ENCODE data around the gene TRIM28.
"Not testable (repeated sequence)": the region's sequence is repeated elsewhere in the genome, so short reads cannot be mapped to it uniquely, and the experiment has no call there.

Gene TRIM28

GRCh38 chr19:58543826-58544590, at the start of gene TRIM28:
Gene TRIM28 (plus strand): TSS chr19:58544064. CDS start chr19:58544758, 694 bp downstream.
- DNase-seq (ENCODE audit: low read depth, low spot score): peak; percentile 97

DNA sequence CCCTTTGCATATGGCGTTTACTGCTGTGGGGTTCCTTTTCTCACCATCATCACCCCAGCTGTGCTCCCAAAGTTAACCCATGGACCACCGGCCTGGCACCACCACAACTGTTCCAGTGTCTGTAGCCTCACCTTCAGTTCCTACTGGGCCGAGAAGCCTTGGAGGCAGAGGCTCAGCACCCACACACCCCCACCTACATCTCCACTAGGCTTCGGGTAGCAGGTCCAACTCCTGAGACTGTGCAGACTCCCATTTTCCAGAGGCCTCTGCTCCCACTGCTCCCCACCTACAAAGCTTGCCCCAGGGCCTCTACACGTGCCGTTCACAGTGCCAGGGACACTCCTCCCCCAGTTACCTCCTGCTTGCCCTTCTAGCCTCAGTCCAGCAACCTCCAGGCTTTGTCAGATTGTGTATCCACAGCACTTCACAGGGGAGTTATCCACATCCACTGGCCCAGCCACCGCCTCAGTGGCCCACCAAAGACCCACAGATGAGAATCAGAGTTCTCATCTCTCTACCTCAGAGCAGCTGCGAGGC, 46.2 kb upstream of the TRIM28 start:
- no peak for DNase-seq (ENCODE audit: low read depth, low spot score)

DNA sequence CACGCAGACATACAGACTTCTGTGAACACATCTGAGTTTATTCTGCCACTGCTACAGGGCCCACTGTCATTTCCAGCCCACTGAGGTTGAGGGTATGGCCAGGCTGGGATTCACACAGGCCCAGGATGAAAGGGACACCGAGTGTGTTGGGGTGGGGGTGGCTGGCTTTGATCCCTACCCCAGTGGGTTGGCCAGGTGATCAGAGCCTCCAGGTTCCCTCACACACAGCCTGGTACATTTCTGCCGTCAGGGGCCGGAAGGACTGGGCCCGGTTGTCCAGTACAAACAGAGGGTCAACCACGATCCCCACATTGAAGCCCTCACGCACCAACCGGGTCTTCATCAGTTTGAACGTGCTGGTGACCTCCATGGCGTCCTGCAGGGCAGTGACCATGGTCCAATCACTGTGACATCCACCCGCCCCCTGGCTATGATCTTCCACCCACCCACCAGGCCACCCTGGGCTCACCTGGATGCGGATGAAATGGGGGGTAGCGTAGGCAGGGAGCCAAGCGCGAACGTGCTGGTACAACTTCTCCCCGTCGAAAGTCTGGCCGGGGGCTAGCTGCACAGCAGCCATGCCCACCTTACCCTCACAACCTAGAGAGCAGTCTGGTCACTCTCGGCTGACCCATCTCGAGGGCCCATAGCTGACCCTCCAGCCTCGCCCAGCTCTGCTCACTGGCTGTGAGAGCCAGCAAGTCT, 45.4 kb upstream of the TRIM28 start:
- DNase-seq (ENCODE audit: low read depth, low spot score): no peak

DNA sequence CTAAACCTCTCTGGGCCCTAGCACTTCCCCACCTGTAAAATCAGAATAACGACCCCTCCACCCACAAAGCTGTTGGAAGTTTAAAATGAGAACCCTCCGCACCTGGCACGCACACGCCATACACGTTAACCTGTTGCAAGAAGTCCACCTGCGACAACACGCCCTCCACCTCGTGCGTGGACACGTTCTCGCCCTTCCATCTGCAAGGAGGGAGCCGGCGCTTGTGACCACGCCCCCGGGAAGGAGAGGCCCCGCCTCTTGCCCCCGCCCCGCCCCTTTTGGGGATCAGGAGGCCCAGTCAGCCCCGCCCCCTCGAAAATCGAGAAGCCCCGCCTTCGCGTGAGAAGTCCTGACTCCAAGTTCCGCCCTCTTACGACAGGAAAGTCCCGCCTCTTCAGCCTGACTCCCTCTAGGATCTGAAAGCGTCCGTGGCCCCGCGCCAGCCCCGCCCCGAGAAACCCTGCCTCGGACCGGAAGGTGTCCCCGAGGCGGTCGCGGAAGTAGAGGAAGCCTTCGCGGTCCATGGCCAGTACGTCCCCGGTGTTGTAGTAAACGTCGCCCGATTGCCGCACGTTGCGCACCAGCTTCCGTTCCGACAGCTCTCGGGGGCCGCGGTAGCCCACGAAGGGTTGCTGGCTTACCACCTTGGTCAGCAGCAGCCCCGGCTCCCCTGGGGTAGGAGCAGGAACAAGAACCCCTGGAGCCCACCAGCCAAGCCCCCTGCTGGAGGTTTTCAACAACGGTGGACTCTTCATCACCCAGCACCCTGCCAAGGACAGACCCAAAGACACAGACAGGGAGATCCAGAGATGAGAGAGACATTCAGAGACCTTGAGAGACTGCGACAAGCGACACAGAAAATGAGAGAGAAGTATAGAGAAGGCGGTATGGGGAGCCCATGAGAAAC, 44.6 kb upstream of the TRIM28 start:
- DNase-seq (ENCODE audit: low read depth, low spot score): peak; percentile 93

- no peak for DNase-seq (ENCODE audit: low read depth, low spot score)
These were observed 43.6 kb upstream of the TRIM28 start for GRCh38 chr19:58500242-58500641.

GRCh38 chr19:58507602-58508223, 36.2 kb upstream of the TRIM28 start:
- DNase-seq (ENCODE audit: low read depth, low spot score): not testable (repeated sequence)

GRCh38 chr19:58509731-58510083, 34.2 kb upstream of the TRIM28 start:
- no peak for DNase-seq (ENCODE audit: low read depth, low spot score)

DNA sequence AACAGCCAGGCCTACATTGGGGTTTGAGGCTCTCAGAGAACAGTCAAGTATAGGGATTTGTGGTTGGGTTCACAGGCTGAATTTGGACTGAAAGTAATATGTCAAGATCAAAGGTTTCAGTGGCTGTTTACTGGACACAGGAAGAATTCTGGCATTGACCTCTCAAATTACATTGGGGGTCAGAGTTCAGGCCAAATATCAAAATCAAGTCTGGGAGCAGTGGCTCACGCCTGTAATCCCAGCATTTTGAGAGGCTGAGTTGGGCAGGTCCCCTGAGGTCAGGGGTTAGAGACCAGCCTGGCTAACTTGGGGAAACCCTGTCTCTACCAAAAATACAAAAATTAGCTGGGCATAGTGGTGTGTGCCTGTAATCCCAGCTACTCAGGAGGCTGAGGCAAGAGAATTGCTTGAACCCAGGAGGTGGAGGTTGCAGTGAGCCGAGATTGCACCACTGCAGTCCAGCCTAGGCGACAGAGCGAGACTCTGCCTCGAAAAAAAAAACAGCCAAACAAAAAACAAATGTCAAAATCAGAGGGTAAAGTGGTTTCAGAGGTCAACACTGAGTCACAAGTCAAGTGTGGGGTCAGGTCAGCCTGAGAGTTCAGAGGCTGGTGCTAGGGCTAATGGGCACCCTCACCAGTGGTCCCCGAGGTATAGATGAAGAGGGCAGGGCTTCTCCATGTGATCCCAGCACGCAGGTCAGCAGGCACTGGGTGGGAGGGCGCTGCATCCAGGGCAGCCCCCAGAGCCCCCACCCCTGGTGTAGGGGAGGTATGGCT, 33.6 kb upstream of the TRIM28 start:
- DNase-seq (ENCODE audit: low read depth, low spot score): no peak

- DNase-seq (ENCODE audit: low read depth, low spot score): no peak
These were observed 32.3 kb upstream of the TRIM28 start, which contains the start of gene SLC27A5 for GRCh38 chr19:58511353-58512208. Gene SLC27A5 (minus strand): TSS chr19:58511992. CDS start chr19:58511955, 37 bp downstream.

- no peak for DNase-seq (ENCODE audit: low read depth, low spot score)
These were observed 30.6 kb upstream of the TRIM28 start for GRCh38 chr19:58513213-58513693.

DNA sequence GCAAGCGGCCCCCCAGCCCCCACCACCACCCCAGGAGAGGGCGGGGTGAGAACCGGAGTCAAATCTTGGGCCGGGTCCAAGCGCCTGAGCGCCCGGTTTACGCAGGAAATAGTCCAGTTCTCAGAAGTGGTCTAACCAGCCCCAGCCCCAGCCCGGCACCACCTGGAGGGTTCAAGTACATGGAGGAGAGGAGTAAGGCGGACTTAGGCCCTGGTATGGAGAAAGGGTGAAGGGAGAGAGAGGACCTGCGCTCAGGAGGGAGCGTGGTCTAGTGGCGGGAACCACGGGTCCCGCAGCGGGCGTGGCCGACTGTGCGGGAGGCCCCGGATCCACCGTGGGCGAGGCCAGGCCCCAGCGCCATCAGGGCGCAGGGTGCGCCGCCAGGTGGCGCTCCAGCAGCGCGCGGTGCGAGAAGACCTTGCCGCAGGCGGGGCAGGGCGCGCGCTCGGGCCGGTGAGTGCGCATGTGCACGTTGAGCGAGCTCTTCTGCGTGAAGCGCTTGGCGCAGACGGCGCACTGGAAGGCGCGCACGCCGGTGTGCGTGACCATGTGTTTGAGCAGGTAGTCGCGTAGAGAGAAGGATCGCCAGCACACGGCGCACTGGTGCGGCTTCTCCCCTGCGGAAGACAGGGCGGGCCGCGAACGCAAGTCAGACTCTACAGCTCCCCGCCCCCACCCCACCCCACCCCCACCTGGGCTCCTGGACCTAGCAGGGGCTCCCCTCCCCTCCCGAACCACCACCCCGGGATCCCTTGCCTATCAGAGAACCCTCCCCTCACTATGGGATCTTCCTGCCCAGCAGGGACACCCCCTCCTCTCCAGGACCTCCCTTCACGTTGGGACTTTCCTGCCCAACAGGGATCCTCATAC, 29.9 kb upstream of the TRIM28 start:
- peak; percentile 69 for DNase-seq (ENCODE audit: low read depth, low spot score)

DNA sequence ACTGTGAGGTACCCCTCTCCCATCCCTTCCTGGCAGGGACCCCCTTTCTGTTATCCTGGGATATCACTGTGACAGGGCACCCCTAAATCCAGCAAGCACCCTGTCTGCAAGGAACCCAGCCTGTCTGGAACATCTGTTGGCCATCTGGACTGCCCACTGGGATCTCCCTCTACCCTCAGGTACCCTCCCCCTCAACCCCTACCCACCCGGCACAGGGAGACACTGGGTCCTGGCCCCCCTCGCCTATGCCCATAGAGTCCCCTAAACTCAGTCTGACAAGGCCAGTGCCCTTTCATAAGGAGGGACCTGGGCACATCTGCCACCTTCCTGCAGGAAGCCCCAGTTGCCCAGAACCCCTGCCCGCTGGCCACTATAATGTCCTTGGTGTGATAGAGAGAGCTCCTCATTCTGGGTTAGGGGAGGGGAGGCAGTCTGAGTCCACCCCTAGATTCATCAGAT, 29.3 kb upstream of the TRIM28 start:
- no peak for DNase-seq (ENCODE audit: low read depth, low spot score)

- no peak for DNase-seq (ENCODE audit: low read depth, low spot score)
These were observed 28.6 kb upstream of the TRIM28 start for GRCh38 chr19:58515259-58515658.

GRCh38 chr19:58516246-58516836, 27.5 kb upstream of the TRIM28 start:
- DNase-seq (ENCODE audit: low read depth, low spot score): no peak

DNA sequence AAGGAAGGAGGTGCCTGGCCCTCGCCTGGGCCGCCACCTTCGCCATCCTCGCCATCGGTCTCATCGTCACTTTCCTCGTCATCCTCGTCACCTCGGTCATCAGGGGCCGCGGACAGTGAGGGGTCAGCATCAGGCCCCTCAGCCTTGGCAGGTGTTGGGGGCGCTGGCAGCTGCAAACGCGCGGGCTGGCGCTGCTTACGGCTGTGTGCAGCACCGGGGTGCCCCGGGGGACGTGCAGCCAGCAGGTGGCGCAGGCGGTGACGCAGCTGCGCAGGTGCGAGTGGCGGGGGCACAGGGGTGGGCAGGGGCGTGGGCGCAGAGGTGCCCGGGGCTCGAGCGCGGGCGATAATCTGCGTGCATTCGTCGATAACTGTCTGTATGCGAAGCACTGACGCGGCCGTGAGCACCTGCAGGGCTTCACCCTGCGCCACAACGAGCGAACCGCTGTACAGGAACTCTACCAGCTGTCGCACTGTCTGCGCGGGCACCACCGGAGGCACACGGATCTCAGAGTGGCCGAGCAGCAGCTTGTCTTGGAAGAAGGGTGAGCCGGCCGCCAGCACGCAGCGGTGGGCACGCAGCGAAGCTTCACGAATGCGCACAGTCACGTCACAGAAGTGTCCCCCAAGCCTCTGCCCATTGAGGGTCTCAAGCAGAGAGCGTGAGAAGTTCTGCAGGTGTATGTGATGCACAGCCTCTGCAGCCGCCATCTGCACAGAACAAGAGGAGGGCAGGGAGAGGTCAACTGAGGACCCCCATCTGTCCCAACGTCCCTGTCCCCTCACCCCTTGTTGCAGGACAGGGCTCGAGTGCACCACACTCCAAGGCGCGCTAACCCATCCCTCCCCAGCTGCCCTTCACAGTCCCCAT, 26.7 kb upstream of the TRIM28 start:
- DNase-seq (ENCODE audit: low read depth, low spot score): no peak

- DNase-seq (ENCODE audit: low read depth, low spot score): no peak
These were observed 25.4 kb upstream of the TRIM28 start for GRCh38 chr19:58518256-58519086.

Measured in smooth muscle cell of the brain vasculature (primary cell).